ENCODE results near the gene MTERF2.

DNA sequence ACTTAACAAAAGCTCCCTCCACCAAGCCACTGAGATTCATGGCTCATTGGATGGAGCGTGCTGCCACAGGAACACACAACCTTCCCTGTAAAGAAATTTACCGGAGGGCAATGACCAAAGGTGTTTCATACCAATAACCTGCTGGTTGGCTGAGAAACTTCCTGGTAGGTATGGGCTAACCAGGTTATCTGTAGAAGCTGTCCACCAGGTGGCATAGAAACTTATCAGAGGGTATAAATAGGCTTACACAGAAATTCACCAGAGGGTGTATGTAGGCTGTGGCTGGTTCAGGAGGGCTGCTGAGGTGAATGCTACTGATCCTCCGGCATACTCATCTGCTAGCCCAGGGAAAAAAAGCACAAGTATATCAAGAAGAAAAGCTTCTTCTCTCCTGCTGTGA, 27.1 kb upstream of the MTERF2 start:
- TF ChIP-seq, protein P1, sequence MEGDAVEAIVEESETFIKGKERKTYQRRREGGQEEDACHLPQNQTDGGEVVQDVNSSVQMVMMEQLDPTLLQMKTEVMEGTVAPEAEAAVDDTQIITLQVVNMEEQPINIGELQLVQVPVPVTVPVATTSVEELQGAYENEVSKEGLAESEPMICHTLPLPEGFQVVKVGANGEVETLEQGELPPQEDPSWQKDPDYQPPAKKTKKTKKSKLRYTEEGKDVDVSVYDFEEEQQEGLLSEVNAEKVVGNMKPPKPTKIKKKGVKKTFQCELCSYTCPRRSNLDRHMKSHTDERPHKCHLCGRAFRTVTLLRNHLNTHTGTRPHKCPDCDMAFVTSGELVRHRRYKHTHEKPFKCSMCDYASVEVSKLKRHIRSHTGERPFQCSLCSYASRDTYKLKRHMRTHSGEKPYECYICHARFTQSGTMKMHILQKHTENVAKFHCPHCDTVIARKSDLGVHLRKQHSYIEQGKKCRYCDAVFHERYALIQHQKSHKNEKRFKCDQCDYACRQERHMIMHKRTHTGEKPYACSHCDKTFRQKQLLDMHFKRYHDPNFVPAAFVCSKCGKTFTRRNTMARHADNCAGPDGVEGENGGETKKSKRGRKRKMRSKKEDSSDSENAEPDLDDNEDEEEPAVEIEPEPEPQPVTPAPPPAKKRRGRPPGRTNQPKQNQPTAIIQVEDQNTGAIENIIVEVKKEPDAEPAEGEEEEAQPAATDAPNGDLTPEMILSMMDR (conservative IDR thresholded peaks at IDR 0.05; ENCODE audit: low read depth, low read length) = peak; percentile 81
- TF ChIP-seq EZH2 (IDR thresholded peaks at IDR 0.05; ENCODE audit: low read length, unreplicated experiment) (no peak), EZH2phosphoT487 (IDR thresholded peaks at IDR 0.05; ENCODE audit: borderline replicate concordance, low read length) (no peak)
